Measurements from ENCODE around the gene DCDC2B.

The DCDC2B gene

GRCh38 chr1:32204943-32205361 is 3.9 kb upstream of the DCDC2B start:
- peaks cover 10% of the 10 kb centered on the region for H3K79me2 ChIP-seq (ENCODE audit: control insufficient read depth, low read length)
- H3K4me1 ChIP-seq (ENCODE audit: control insufficient read depth, low read length), result peaks cover 44% of the 10 kb centered on the region
- H4K20me1 ChIP-seq (ENCODE audit: control insufficient read depth, insufficient read depth, low read depth, low read length), result no peaks in the 10 kb centered on the region
- H3K4me3 ChIP-seq (ENCODE audit: low read length), result peak overlapping the region; percentile 82
- TF ChIP-seq CTCF (IDR thresholded peaks at IDR 0.05; ENCODE audit: low read depth, low read length, poor library complexity, severe bottlenecking) (no peak), EZH2phosphoT487 (IDR thresholded peaks at IDR 0.05; ENCODE audit: borderline replicate concordance, low read length) (no peak)
- 0 out of 2 replicates have a peak, but pooled peaks cover 4% of the 10 kb centered on the region for H3F3A ChIP-seq (ENCODE audit: control insufficient read depth, insufficient read depth)
- no peaks in the 10 kb centered on the region for H3K27me3 ChIP-seq (ENCODE audit: control insufficient read depth, low read length)
- no peak overlapping the region for H3K27ac ChIP-seq (ENCODE audit: low read depth, low read length)
- no peaks in the 10 kb centered on the region for H3K9me3 ChIP-seq (ENCODE audit: control insufficient read depth, insufficient read depth, low read length)
- peak overlapping the region; percentile 94 for H3K4me2 ChIP-seq (ENCODE audit: low read length)
- H3K9me2 ChIP-seq (replicated peaks; ENCODE audit: control insufficient read depth, low read length), result no peaks in the 10 kb centered on the region
- H3K36me3 ChIP-seq (ENCODE audit: control insufficient read depth, low read length), result peaks cover 13% of the 10 kb centered on the region

- Histone ChIP-seq H3K9me3 (ENCODE audit: control insufficient read depth, insufficient read depth, low read length) (no peaks in the 10 kb centered on the region), H3K27ac (ENCODE audit: low read depth, low read length) (no peak within 1 kb of the TSS), H3K27me3 (ENCODE audit: control insufficient read depth, low read length) (no peaks in the 10 kb centered on the region), H3K36me3 (ENCODE audit: control insufficient read depth, low read length) (peaks cover 13% of the 10 kb centered on the region), H3F3A (ENCODE audit: control insufficient read depth, insufficient read depth) (0 out of 2 replicates have a peak, but pooled peaks cover 4% of the 10 kb centered on the region), H3K79me2 (ENCODE audit: control insufficient read depth, low read length) (peaks cover 10% of the 10 kb centered on the region), H3K4me3 (ENCODE audit: low read length) (peak within 1 kb of the TSS; percentile 82), H3K9me2 (replicated peaks; ENCODE audit: control insufficient read depth, low read length) (no peaks in the 10 kb centered on the region), H3K4me2 (ENCODE audit: low read length) (peak within 1 kb of the TSS; percentile 94), H3K4me1 (ENCODE audit: control insufficient read depth, low read length) (peaks cover 36% of the 10 kb centered on the region), H4K20me1 (ENCODE audit: control insufficient read depth, insufficient read depth, low read depth, low read length) (no peaks in the 10 kb centered on the region)
- TF ChIP-seq CTCF (IDR thresholded peaks at IDR 0.05; ENCODE audit: low read depth, low read length, poor library complexity, severe bottlenecking), result no peak
- no peak for TF ChIP-seq EZH2phosphoT487 (IDR thresholded peaks at IDR 0.05; ENCODE audit: borderline replicate concordance, low read length)
Measured at GRCh38 chr1:32205401-32206370, 3.2 kb upstream of the DCDC2B start, which contains the start of gene IQCC. TSS of gene IQCC (plus strand) at chr1:32205671. CDS start at chr1:32205682, 11 bp downstream.

- Histone ChIP-seq H4K20me1 (ENCODE audit: control insufficient read depth, insufficient read depth, low read depth, low read length) (no peaks in the 10 kb centered on the region), H3K27me3 (ENCODE audit: control insufficient read depth, low read length) (no peaks in the 10 kb centered on the region), H3F3A (ENCODE audit: control insufficient read depth, insufficient read depth) (0 out of 2 replicates have a peak, but pooled peaks cover 4% of the 10 kb centered on the region), H3K4me2 (ENCODE audit: low read length) (0 out of 2 replicates have a peak overlapping the region, but pooled peaks have one; percentile 14), H3K27ac (ENCODE audit: low read depth, low read length) (no peak overlapping the region), H3K9me3 (ENCODE audit: control insufficient read depth, insufficient read depth, low read length) (no peaks in the 10 kb centered on the region), H3K4me1 (ENCODE audit: control insufficient read depth, low read length) (peaks cover 19% of the 10 kb centered on the region), H3K36me3 (ENCODE audit: control insufficient read depth, low read length) (peaks cover 13% of the 10 kb centered on the region), H3K4me3 (ENCODE audit: low read length) (no peak overlapping the region), H3K79me2 (ENCODE audit: control insufficient read depth, low read length) (peaks cover 10% of the 10 kb centered on the region), H3K9me2 (replicated peaks; ENCODE audit: control insufficient read depth, low read length) (no peaks in the 10 kb centered on the region)
- TF ChIP-seq EZH2phosphoT487 (IDR thresholded peaks at IDR 0.05; ENCODE audit: borderline replicate concordance, low read length), result no peak
- no peak for TF ChIP-seq CTCF (IDR thresholded peaks at IDR 0.05; ENCODE audit: low read depth, low read length, poor library complexity, severe bottlenecking)
Measured at GRCh38 chr1:32208469-32208868, 420 bp upstream of the DCDC2B start.
